ENCODE data around the gene SEPTIN6. TPM values are rescaled to one million over a fixed set of nuclear protein-coding genes. Genes with fewer than 3 reads are reported as not detected.

The SEPTIN6 gene
- total and polyA plus RNA-seq, 2 of the 13 experiments (the other 11 are each of a cell fraction or from before 2014, with no cell fraction given), result 21.7 to 38.3 TPM

- ATAC-seq (no peak), FAIRE-seq (no peak)
Observed at GRCh38 chrX:119643696-119644095, 49.3 kb downstream of the SEPTIN6 start.

More at GRCh38 chrX:119643696-119644095, 49.3 kb downstream of the SEPTIN6 start:
- H3K36me3 ChIP-seq (replicated peaks in 1 of 2; ENCODE audit: control insufficient read depth in 1 of 2, insufficient read depth in 2 of 2, low read length in 2 of 2), result no peaks in the 10 kb centered on the region
- ChIA-PET POLR2A (no interaction called here), CTCF (ENCODE audit: low intra/inter-chr PET ratio, low total read pairs) (no interaction called here)
- BruUV-seq (replicated peaks), result no TSS peak
- TF ChIP-seq AGO1 (IDR thresholded peaks at IDR 0.05; ENCODE audit: low read depth, low read length, poor library complexity, severe bottlenecking), result no peak
- no peak for TF ChIP-seq SP2 (CRISPR knock-in tag; IDR thresholded peaks at IDR 0.05)
- no peak for TF ChIP-seq GTF3A (CRISPR knock-in tag; conservative IDR thresholded peaks at IDR 0.05)
- no peak for TF ChIP-seq ZBTB33 (CRISPR knock-in tag; IDR thresholded peaks at IDR 0.05)
- TF ChIP-seq SALL1 (CRISPR knock-in tag; IDR thresholded peaks at IDR 0.05), result no peak
- no peak for TF ChIP-seq ZNF740 (CRISPR knock-in tag; IDR thresholded peaks at IDR 0.05)
- TF ChIP-seq GABPA (IDR thresholded peaks at IDR 0.05; ENCODE audit: low read depth, low read length), result no peak
- TF ChIP-seq GABPA (CRISPR knock-in tag; IDR thresholded peaks at IDR 0.05; ENCODE audit: low read depth), result no peak
- TF ChIP-seq ZNF280B (CRISPR knock-in tag; IDR thresholded peaks at IDR 0.05; ENCODE audit: borderline replicate concordance), result no peak
- no peak for TF ChIP-seq SOX5 (CRISPR knock-in tag; IDR thresholded peaks at IDR 0.05; ENCODE audit: borderline replicate concordance)
- TF ChIP-seq GATAD2A (CRISPR knock-in tag; IDR thresholded peaks at IDR 0.05), result no peak
- no peak for TF ChIP-seq ZBTB4 (CRISPR knock-in tag; IDR thresholded peaks at IDR 0.05; ENCODE audit: borderline replicate concordance)
- no peak for TF ChIP-seq TRIM24 (CRISPR knock-in tag; IDR thresholded peaks at IDR 0.05)
- no peak for TF ChIP-seq NFIB (CRISPR knock-in tag; IDR thresholded peaks at IDR 0.05; ENCODE audit: borderline replicate concordance)
- TF ChIP-seq PAF1 (CRISPR knock-in tag; IDR thresholded peaks at IDR 0.05), result no peak
- no peak for TF ChIP-seq TRIM22 (IDR thresholded peaks at IDR 0.05)
- TF ChIP-seq REPIN1 (CRISPR knock-in tag; IDR thresholded peaks at IDR 0.05; ENCODE audit: borderline replicate concordance, low read depth), result no peak
- H3K4me2 ChIP-seq (ENCODE audit: low read depth, low read length), result no peak overlapping the region
- no peak overlapping the region for H3K4me3 ChIP-seq (replicated peaks in 1 of 3; ENCODE audit: insufficient read depth in 1 of 3, low read depth in 2 of 3, low read length in 3 of 3)
- no peaks in the 10 kb centered on the region for H3K9me3 ChIP-seq (ENCODE audit: low read length)
- no peak overlapping the region for H3K9ac ChIP-seq (ENCODE audit: insufficient read depth, low read depth, low read length)
- intact Hi-C loops (cut with micrococcal nuclease; ENCODE audit: unreplicated experiment), result no loop called here
- 100% methylated on average over 1 of the region's 8 CpGs for WGBS (ENCODE audit: low lambda C conversion rate)
- H3K27me3 ChIP-seq (ENCODE audit: control insufficient read depth in 1 of 2, insufficient read depth in 2 of 2, low read length in 2 of 2), result no peaks in the 10 kb centered on the region
- no peak for DNase-seq (ENCODE audit: low spot score)
- no peak overlapping the region for H2AFZ ChIP-seq (ENCODE audit: low read length)
- H4K20me1 ChIP-seq (ENCODE audit: insufficient read depth, low read length), result no peaks in the 10 kb centered on the region
- in situ Hi-C loops (cut with HindIII; ENCODE audit: extremely low pct_ligation_motif_present, low pct_unique_long_range_greater_than_20kb), result no loop called here
- no peak overlapping the region for H3K27ac ChIP-seq (ENCODE audit: extremely low read length, insufficient read depth, low read length)
- H3K4me1 ChIP-seq (ENCODE audit: insufficient read depth, low read length), result peaks cover 6% of the 10 kb centered on the region; the same call in 1 of the 2 replicates
- H3K79me2 ChIP-seq (ENCODE audit: insufficient read depth, low read length), result no peaks in the 10 kb centered on the region

Data from HepG2 (cell line).